T-helper 1 cell (primary cell): ENCODE results near the gene C4orf36.
"Not testable (repeated sequence)": the region's sequence is repeated elsewhere in the genome, so short reads cannot be mapped to it uniquely, and the experiment has no call there.

Experiments
- DNase-seq, 5 donors: peaks; one replicate each; pipeline ENCODE4 v3.0.0-alpha.2; 2012 to 2020

C4orf36 gene

GRCh38 chr4:86916392-86916791, 24.2 kb upstream of the C4orf36 start:
- no peak for DNase-seq

GRCh38 chr4:86910820-86911684, 18.8 kb upstream of the C4orf36 start:
- DNase-seq, result no peak

- DNase-seq, result no peak
Measured at GRCh38 chr4:86910369-86910768, 18.1 kb upstream of the C4orf36 start.

GRCh38 chr4:86909546-86910295, 17.5 kb upstream of the C4orf36 start:
- DNase-seq, result no peak

- no peak for DNase-seq
Measured at GRCh38 chr4:86908251-86908657, 16.0 kb upstream of the C4orf36 start.

GRCh38 chr4:86901864-86902263, 9.6 kb upstream of the C4orf36 start:
- no peak for DNase-seq

GRCh38 chr4:86898562-86898961, 6.3 kb upstream of the C4orf36 start:
- DNase-seq, result no peak

GRCh38 chr4:86896596-86896995, 4.4 kb upstream of the C4orf36 start:
- no peak for DNase-seq

- peak in 1 of 5 donors; percentile 57 for DNase-seq
Measured at GRCh38 chr4:86895692-86896488, 3.7 kb upstream of the C4orf36 start.

GRCh38 chr4:86894455-86894854, 2.2 kb upstream of the C4orf36 start:
- no peak for DNase-seq

- DNase-seq, result no peak
Measured at GRCh38 chr4:86893136-86893535, 914 bp upstream of the C4orf36 start.

GRCh38 chr4:86892636-86892960, 376 bp upstream of the C4orf36 start:
- DNase-seq, result no peak

- no peak for DNase-seq
Measured at GRCh38 chr4:86890790-86891189, 1.4 kb downstream of the C4orf36 start.

GRCh38 chr4:86879641-86880040, 12.6 kb downstream of the C4orf36 start:
- no peak for DNase-seq

- DNase-seq, result no peak
Measured at GRCh38 chr4:86878640-86879039, 13.6 kb downstream of the C4orf36 start.

GRCh38 chr4:86876894-86877685, 15.1 kb downstream of the C4orf36 start:
- DNase-seq, result no peak

GRCh38 chr4:86875436-86875835, 16.8 kb downstream of the C4orf36 start:
- not testable (repeated sequence) for DNase-seq

- no peak for DNase-seq
Measured at GRCh38 chr4:86872135-86872534, 20.1 kb downstream of the C4orf36 start.

GRCh38 chr4:86870442-86871069, 21.7 kb downstream of the C4orf36 start:
- DNase-seq, result no peak

GRCh38 chr4:86857341-86858052, 34.7 kb downstream of the C4orf36 start:
- no peak for DNase-seq

- no peak for DNase-seq
Measured at GRCh38 chr4:86856896-86857295, 35.3 kb downstream of the C4orf36 start.
